ENCODE results near the gene CIITA. TPM values are rescaled to one million over a fixed set of nuclear protein-coding genes. Genes with fewer than 3 reads are reported as not detected.

Gene CIITA
- total and polyA plus RNA-seq, 12 donors, result 1.3 to 48.1 (median 17.5) TPM

GRCh38 chr16:10895053-10895946 lies 18.3 kb downstream of the CIITA start:
- H3K27me3 ChIP-seq, result no peaks in the 10 kb centered on the region
- 33 to 39% (median 36%) methylated on average over 16 to 17 of the region's 17 CpGs for WGBS, 4 donors
- intact Hi-C loops (cut with DNase I), result no loop called here
- no peaks in the 10 kb centered on the region for H3K36me3 ChIP-seq (replicated peaks in 1 of 2)
- H3K4me3 ChIP-seq, result no peak overlapping the region
- TF ChIP-seq CTCF (IDR thresholded peaks at IDR 0.05), result no peak
- H3K27ac ChIP-seq, result no peak overlapping the region
- no peaks in the 10 kb centered on the region for H3K9me3 ChIP-seq (replicated peaks in 1 of 3)
- DNase-seq, result peak in 5 of 7 donors; percentile 44 to 61 (median 58)
- no peaks in the 10 kb centered on the region for H3K4me1 ChIP-seq (replicated peaks in 1 of 2)

GRCh38 chr16:10896165-10896564 lies 19.2 kb downstream of the CIITA start:
- Histone ChIP-seq H3K4me3 (no peak overlapping the region), H3K36me3 (replicated peaks in 1 of 2) (no peaks in the 10 kb centered on the region), H3K27me3 (no peaks in the 10 kb centered on the region), H3K9me3 (replicated peaks in 1 of 3) (no peaks in the 10 kb centered on the region), H3K27ac (peak overlapping the region in 1 of 5 donors; percentile 27), H3K4me1 (replicated peaks in 1 of 2) (no peaks in the 10 kb centered on the region)
- TF ChIP-seq POLR2A (IDR thresholded peaks at IDR 0.05) (no peak), CTCF (IDR thresholded peaks at IDR 0.05) (no peak)
- 45 to 61% (median 55%) methylated on average over 3 of the region's 3 CpGs for WGBS, 4 donors
- DNase-seq, result no peak
- intact Hi-C loops (cut with DNase I), result no loop called here

- no peak for DNase-seq
- Histone ChIP-seq H3K27ac (peak overlapping the region in 2 of 5 donors; percentile 27 to 30), H3K27me3 (no peaks in the 10 kb centered on the region), H3K4me3 (no peak overlapping the region), H3K4me1 (replicated peaks in 1 of 2) (no peaks in the 10 kb centered on the region), H3K36me3 (replicated peaks in 1 of 2) (no peaks in the 10 kb centered on the region), H3K9me3 (replicated peaks in 1 of 3) (no peaks in the 10 kb centered on the region)
- intact Hi-C loops (cut with DNase I), result no loop called here
- 76 to 96% (median 86%) methylated on average over 2 of the region's 2 CpGs for WGBS, 4 donors
- TF ChIP-seq POLR2A (IDR thresholded peaks at IDR 0.05) (no peak), CTCF (IDR thresholded peaks at IDR 0.05) (no peak)
Measured at GRCh38 chr16:10896723-10897122, 19.7 kb downstream of the CIITA start.

- H3K4me3 ChIP-seq, result no peak overlapping the region
- intact Hi-C loops (cut with DNase I), result no loop called here
- H3K27me3 ChIP-seq, result no peaks in the 10 kb centered on the region
- TF ChIP-seq CTCF (IDR thresholded peaks at IDR 0.05), result no peak
- TF ChIP-seq POLR2A (IDR thresholded peaks at IDR 0.05), result no peak
- DNase-seq, result no peak
- peak overlapping the region in 2 of 5 donors; percentile 27 to 30 for H3K27ac ChIP-seq
- H3K36me3 ChIP-seq (replicated peaks in 1 of 2), result no peaks in the 10 kb centered on the region
- WGBS, 4 donors, result 56 to 71% (median 69%) methylated on average over 5 of the region's 5 CpGs
- no peaks in the 10 kb centered on the region for H3K4me1 ChIP-seq (replicated peaks in 1 of 2)
- no peaks in the 10 kb centered on the region for H3K9me3 ChIP-seq (replicated peaks in 1 of 3)
Measured at GRCh38 chr16:10897134-10897533, 20.1 kb downstream of the CIITA start.

All from adrenal gland (tissue), 12 donors.